Pancreas (tissue), 10 donors: ENCODE results near the gene ZNF674. TPM values are rescaled to one million over a fixed set of nuclear protein-coding genes. Genes with fewer than 3 reads are reported as not detected.
"Not testable (repeated sequence)": the region's sequence is repeated elsewhere in the genome, so short reads cannot be mapped to it uniquely, and the experiment has no call there.

ENCODE experiments used
- ATAC-seq, 4 donors: fragments of 200-7000 bp; cut with Tn5 transposase; one replicate each; pipeline versions ENCODE4 v1.8.0 to v1.9.1; 2020; ENCODE audit warnings: mild to moderate bottlenecking in 4 of 4, moderate library complexity in 4 of 4
- DNase-seq, 6 donors: peaks; one replicate each; pipeline ENCODE4 v3.0.0-alpha.2; 2020
- FAIRE-seq: peaks from 2 replicates; lab custom pipeline; 2012; peaks lifted over from hg19 to GRCh38; lab: Jason Lieb, UNC
- H3K27ac ChIP-seq, 4 donors: fragments of 200-600 bp; sonication (generic); 1 replicate in 3 of 4; 2 replicates in 1 of 4; pipeline versions ENCODE4 v1.5.0 to v1.8.0; 2020
- H3K27me3 ChIP-seq, 4 donors: fragments of 200-600 bp; one replicate each; pipeline ENCODE4 v1.8.0; 2021
- H3K36me3 ChIP-seq, 3 donors: fragments of 200-600 bp; sonication (generic) in 1 of 3; one replicate each; pipeline versions ENCODE4 v1.5.0 to v1.8.0; 2020 to 2021
- H3K4me1 ChIP-seq, 3 donors: fragments of 200-600 bp; one replicate each; pipeline ENCODE4 v1.8.0; 2021
- H3K4me3 ChIP-seq, 4 donors: fragments of 200-600 bp; sonication (generic) in 2 of 4; one replicate each; pipeline versions ENCODE4 v1.5.0 to v1.8.0; 2020 to 2021
- H3K9me3 ChIP-seq, 4 donors: fragments of 200-600 bp; one replicate each; pipeline ENCODE4 v1.8.0; 2021
- WGBS, 2 donors: extraction: QIAGEN DNeasy Blood & Tissue Kit; methylation state at CpG; one replicate each; pipeline ENCODE4 v1.1.7; 2013; 5-methylcytosine and 5-hydroxymethylcytosine counted together
- intact Hi-C, 3 donors: fragments of 100-400 bp; cut with DNase I; formaldehyde crosslinking; loops; one replicate each; pipeline versions ENCODE4 v1.11.1 to v1.14.2; 2022
- polyA plus RNA-seq, 2 donors: library from polyadenylated mRNA; stranded (reverse); fragments of 200-250 nt; gene quantifications; one replicate each; pipeline ENCODE4 v1.2.3, GENCODE V29; 2013
- total RNA-seq, 6 donors: library from RNA; stranded (reverse); fragmentation: NEBNext Ultra II Directional in 4 of 6; extraction: Animal tissue kit (Norgen Biotek cat#: 25700) in 4 of 6; gene quantifications; one replicate each; pipeline versions ENCODE4 v1.2.1 to v1.2.4, GENCODE V29; 2021 to 2023
- TF ChIP-seq, protein P1 (sequence below), 4 donors: fragments of 200-600 bp; sonication (generic) in 3 of 4; IDR thresholded peaks; one replicate each; pipeline versions ENCODE4 v1.5.0 to v1.8.0; 2021; ENCODE audit warnings: antibody characterized with exemption in 4 of 4
- donor health status: healthy with polysubstance abuse.
- donor health status: DM: no; HTN: no; CAD: no; lungs with moderate emphysema.
- donor health status: DM: no; HTN: no; CAD: no.
- donor health status: control.
- donor health status: control.
- donor health status: Bipolar disorder and iron deficiency.
- donor health status: DM: yes; HTN: yes; CAD: no.
- donor health status: DM: no; HTN: no; CAD: no.
- donor health status: DM: no; HTN: no; CAD: no.
- donor health status: DM: yes; HTN: yes; CAD: no.

The ZNF674 gene
- total and polyA plus RNA-seq, 8 donors: 0.80 to 2.8 (median 1.4) TPM

DNA sequence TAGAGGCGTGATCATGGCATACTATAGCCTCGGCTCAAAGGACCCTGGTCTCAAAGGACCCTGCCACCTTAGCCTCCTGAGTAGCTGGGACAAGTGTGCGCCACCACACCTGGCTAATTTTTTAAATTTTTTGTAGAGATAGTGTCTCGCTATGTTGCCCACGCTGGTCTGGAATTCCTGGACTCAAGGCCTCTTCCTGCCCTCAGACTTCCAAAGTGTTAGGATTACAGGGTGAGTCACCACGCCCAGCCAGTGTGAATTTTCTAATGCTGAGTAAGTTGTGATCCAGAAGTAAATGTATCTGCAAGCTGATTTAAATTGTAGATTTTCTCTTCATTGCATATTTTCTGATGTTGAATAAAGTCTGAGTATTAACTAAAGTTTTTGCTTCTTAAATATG lies 2.6 kb upstream of the ZNF674 start:
- Histone ChIP-seq H3K27ac (no peak overlapping the region), H3K9me3 (no peaks in the 10 kb centered on the region), H3K4me3 (no peak overlapping the region), H3K4me1 (peaks cover 0 to 10% (median 0%) of the 10 kb centered on the region in 3 donors), H3K27me3 (peaks cover 0 to 6% (median 0%) of the 10 kb centered on the region in 4 donors), H3K36me3 (no peaks in the 10 kb centered on the region)
- intact Hi-C loops: no loop called here
- DNase-seq (no peak), ATAC-seq (no peak), FAIRE-seq (no peak)
- 79 to 89% methylated on average over 6 of the region's 6 CpGs for WGBS, 2 donors
- TF ChIP-seq, protein P1, sequence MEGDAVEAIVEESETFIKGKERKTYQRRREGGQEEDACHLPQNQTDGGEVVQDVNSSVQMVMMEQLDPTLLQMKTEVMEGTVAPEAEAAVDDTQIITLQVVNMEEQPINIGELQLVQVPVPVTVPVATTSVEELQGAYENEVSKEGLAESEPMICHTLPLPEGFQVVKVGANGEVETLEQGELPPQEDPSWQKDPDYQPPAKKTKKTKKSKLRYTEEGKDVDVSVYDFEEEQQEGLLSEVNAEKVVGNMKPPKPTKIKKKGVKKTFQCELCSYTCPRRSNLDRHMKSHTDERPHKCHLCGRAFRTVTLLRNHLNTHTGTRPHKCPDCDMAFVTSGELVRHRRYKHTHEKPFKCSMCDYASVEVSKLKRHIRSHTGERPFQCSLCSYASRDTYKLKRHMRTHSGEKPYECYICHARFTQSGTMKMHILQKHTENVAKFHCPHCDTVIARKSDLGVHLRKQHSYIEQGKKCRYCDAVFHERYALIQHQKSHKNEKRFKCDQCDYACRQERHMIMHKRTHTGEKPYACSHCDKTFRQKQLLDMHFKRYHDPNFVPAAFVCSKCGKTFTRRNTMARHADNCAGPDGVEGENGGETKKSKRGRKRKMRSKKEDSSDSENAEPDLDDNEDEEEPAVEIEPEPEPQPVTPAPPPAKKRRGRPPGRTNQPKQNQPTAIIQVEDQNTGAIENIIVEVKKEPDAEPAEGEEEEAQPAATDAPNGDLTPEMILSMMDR (IDR thresholded peaks at IDR 0.05): no peak

DNA sequence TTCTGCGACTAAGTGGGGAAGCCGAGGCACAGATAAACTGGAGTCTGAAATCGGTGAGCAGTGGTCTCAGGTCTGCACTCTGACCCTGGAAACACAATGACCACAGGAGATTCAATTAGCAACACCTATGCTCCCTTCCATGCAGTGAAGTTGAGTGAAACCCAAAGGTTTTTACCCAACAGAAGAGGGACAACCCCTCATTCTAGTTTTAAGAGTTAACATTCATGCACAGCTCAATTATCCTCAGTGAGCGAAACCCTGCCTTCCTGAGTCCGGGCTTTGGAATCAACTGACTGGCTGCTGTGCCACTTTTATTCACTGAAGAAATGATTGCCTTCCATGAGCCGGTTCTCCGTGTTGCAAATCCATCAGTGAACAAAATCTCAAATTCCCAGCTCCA lies 694 bp downstream of the ZNF674 start:
- ATAC-seq, H3K9me3 ChIP-seq, DNase-seq, H3K27ac ChIP-seq, H3K4me1 ChIP-seq, H3K36me3 ChIP-seq, FAIRE-seq, intact Hi-C loops, H3K27me3 ChIP-seq: not testable (repeated sequence)
- WGBS, 2 donors: 26 to 41% methylated on average over 7 of the region's 7 CpGs
- peak overlapping the region; percentile 27 to 59 (median 48) for H3K4me3 ChIP-seq

DNA sequence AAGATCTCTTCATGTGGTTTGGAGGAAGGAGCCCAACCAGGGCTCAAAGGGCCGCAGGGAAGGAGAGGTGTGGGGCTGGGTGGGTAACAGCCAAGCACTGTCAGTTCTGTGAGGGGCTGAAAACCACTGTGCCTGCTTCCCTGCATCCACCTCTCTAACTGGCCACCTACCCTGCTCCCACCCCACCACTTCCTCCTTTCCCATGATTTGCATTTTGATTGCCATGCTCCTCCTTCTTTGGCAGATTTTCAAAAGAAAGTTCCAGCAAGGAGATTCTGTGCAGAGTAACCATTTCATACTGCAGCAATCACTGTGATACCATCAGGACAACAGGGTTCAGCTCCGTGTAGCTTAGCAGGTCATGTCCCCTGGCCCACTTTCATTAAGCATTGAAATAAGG lies 1.8 kb downstream of the ZNF674 start:
- no peak overlapping the region for H3K27ac ChIP-seq
- H3K4me1 ChIP-seq: peaks cover 0 to 10% (median 0%) of the 10 kb centered on the region in 3 donors
- 88% methylated on average over 2 of the region's 2 CpGs for WGBS, 2 donors
- intact Hi-C loops: no loop called here
- H3K27me3 ChIP-seq: peaks cover 0 to 2% (median 0%) of the 10 kb centered on the region in 4 donors
- no peak for ATAC-seq
- DNase-seq: no peak
- TF ChIP-seq, protein P1 (IDR thresholded peaks at IDR 0.05): no peak
- no peak for FAIRE-seq
- H3K4me3 ChIP-seq: no peak overlapping the region
- H3K9me3 ChIP-seq: no peaks in the 10 kb centered on the region
- H3K36me3 ChIP-seq: no peaks in the 10 kb centered on the region

DNA sequence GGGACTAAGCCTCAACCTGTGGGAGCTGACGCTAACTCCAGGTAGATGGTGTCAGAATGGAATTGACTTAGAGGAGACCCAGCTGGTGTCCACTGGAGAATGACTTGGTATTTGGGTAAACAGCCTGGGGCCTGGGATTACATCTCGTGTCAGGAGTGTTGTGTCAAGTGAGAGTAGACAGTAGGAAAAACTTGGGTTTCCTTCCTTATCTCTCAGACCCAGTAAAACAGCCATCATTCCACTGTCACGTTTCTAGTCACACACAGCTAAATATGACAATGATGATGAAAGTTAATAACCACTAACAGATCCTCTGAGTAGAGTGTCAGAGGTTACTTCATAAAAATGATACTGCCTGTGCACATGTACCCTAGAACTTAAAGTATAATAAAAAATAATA lies 13.8 kb downstream of the ZNF674 start:
- H3K4me3 ChIP-seq: no peak overlapping the region
- ATAC-seq (no peak), DNase-seq (no peak), FAIRE-seq (no peak)
- no peaks in the 10 kb centered on the region for H3K9me3 ChIP-seq
- 67 to 92% methylated on average over 3 of the region's 3 CpGs for WGBS, 2 donors
- no peaks in the 10 kb centered on the region for H3K36me3 ChIP-seq
- H3K4me1 ChIP-seq: no peaks in the 10 kb centered on the region
- TF ChIP-seq, protein P1 (IDR thresholded peaks at IDR 0.05): no peak
- H3K27ac ChIP-seq: no peak overlapping the region
- H3K27me3 ChIP-seq: no peaks in the 10 kb centered on the region
- intact Hi-C loops: no loop called here

DNA sequence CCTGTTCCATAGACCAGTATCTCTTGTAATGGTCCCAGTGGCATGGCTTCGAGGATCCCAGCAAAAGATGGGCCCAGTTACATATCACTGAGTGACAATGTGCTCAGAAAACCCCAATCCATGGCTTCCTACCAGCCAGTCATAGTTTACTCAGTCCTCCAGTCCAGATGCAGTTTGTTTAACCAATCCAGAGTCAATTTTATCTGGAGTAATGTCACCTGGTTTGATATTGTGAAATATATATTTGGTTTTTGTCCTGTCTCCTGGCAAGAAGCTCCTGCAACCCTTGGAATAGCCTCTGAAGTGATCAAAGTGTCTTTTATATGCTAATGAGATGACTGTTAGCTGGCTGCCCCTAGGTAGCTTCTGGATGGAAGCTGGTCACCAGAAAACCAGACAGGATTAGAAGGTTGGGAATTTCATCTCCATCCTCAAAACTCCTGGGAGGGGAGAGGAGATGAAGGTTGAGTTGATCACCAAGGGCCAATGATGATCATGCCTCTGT lies 14.8 kb downstream of the ZNF674 start:
- H3K4me1 ChIP-seq, H3K9me3 ChIP-seq, DNase-seq, intact Hi-C loops, ATAC-seq, H3K4me3 ChIP-seq, H3K27me3 ChIP-seq, H3K36me3 ChIP-seq, H3K27ac ChIP-seq, FAIRE-seq: not testable (repeated sequence)
- WGBS, 2 donors: 73 to 88% methylated on average over 1 of the region's 1 CpG

DNA sequence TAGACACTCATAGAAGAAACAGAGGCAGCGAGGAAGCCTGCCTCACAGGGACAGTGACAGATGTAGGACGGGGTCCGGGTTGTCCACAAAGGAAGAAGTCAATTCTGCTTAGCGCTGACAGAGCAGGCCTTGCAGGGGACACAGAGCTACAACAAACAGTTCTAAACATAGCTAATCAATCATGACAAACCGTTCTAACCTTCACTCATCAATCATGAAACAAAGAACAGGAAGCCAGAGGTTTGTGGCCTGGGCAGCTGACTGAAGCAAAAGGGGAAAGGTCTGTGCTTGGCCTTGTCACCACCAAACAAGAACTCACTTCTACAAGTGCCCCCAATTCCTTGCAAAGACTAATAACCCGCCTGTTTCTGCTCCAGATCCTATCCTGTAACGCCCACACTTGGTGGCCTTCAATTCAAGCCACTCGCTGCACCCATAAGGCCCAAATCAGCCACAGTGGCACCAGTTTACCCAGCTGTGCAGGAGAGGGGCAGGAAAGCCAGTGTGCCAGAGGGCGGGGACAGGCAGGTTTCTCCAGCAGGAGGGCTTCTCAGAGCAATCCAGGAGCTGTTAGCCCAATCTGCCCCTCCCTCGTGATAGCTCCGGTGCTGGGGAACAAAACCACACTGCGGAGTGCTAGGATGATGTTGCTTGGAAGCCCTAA lies 15.3 kb downstream of the ZNF674 start:
- H3K27ac ChIP-seq, H3K36me3 ChIP-seq, intact Hi-C loops, ATAC-seq, H3K27me3 ChIP-seq, H3K4me3 ChIP-seq, H3K4me1 ChIP-seq, DNase-seq, H3K9me3 ChIP-seq, FAIRE-seq: not testable (repeated sequence)
- WGBS, 2 donors: 76 to 86% methylated on average over 12 of the region's 12 CpGs

DNA sequence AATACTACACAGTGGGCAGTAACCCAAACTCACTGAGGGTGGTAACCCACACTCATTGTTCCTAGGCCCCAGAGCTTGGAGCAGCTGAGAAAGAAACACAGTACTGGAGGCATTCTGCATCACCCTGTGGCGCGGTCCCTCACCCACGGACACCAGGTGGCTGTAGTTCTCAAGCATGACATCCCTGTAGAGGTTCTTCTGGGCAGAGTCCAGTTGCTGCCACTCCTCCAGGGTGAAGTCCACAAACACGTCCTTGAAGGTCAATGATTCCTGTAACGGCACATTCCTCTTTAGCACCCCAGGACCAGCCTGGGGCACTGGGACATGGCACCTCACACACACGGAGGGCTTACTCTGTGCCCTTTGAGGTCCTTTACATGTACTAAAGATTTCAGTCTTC lies 16.6 kb downstream of the ZNF674 start:
- DNase-seq, H3K36me3 ChIP-seq, H3K4me3 ChIP-seq, H3K27me3 ChIP-seq, H3K27ac ChIP-seq, FAIRE-seq, H3K4me1 ChIP-seq, H3K9me3 ChIP-seq, ATAC-seq, intact Hi-C loops: not testable (repeated sequence)
- 61 to 69% methylated on average over 6 of the region's 6 CpGs for WGBS, 2 donors
